SK-N-MC (cell line): ENCODE measurements around the gene GPR156.

ENCODE experiments used
- EZH2 ChIP-seq: fragments of 200-600 bp; sonication (generic); IDR thresholded peaks from one replicate; pipeline ENCODE4 v1.6.1; 2017; ENCODE audit warnings: antibody characterized with exemption
- POLR2AphosphoS5 ChIP-seq: IDR thresholded peaks from 2 replicates; pipeline ENCODE4 v1.6.1; 2012; ENCODE audit warnings: mild to moderate bottlenecking, low read depth, low read length, borderline replicate concordance

GRCh38 chr3:120129051-120129450 is 156.0 kb downstream of the GPR156 start:
- TF ChIP-seq EZH2 (no peak), POLR2AphosphoS5 (no peak)
